Right atrium auricular region (tissue), 2 donors: ENCODE measurements around the gene ARMC9. TPM values are rescaled to one million over a fixed set of nuclear protein-coding genes. Genes with fewer than 3 reads are reported as not detected.

Experiments used
- DNase-seq: peaks from one replicate; pipeline ENCODE4 v3.0.0-alpha.2; 2019; ENCODE audit warnings: low spot score
- H3K27ac ChIP-seq, 2 donors: fragments of 200-600 bp; sonication (generic); 1 replicate in 1 of 2; 2 replicates in 1 of 2; pipeline ENCODE4 v1.5.1; 2016 to 2019
- H3K27me3 ChIP-seq, 2 donors: fragments of 200-600 bp; sonication (generic); one replicate each; pipeline versions ENCODE4 v1.5.1 to v1.6.0; 2017 to 2019
- H3K36me3 ChIP-seq: fragments of 200-600 bp; sonication (generic); one replicate; pipeline ENCODE4 v1.5.1; 2016
- H3K4me1 ChIP-seq, 2 donors: fragments of 200-600 bp; sonication (generic); one replicate each; pipeline versions ENCODE4 v1.5.1 to v1.6.0; 2017 to 2019
- H3K4me3 ChIP-seq, 2 donors: fragments of 200-600 bp; sonication (generic); 1 replicate in 1 of 2; 2 replicates in 1 of 2; pipeline ENCODE4 v1.5.1; 2017 to 2019; ENCODE audit warnings: mild to moderate bottlenecking in 1 of 2, moderate library complexity in 1 of 2
- H3K9me3 ChIP-seq, 2 donors: fragments of 200-600 bp; sonication (generic); one replicate each; pipeline ENCODE4 v1.5.1; 2019
- total RNA-seq, 2 donors: library from RNA; depleted of rRNA; stranded (reverse); fragments of >200 nt; gene quantifications; one replicate each; pipeline ENCODE4 v1.1.0, GENCODE V29; 2016
- TF ChIP-seq, protein P1 (sequence below), 2 donors: fragments of 200-600 bp; sonication (generic); IDR thresholded peaks; one replicate each; pipeline ENCODE4 v1.5.1; 2019; ENCODE audit warnings: antibody characterized with exemption in 2 of 2

Gene ARMC9
- total RNA-seq, 2 donors from 2014 or later: 2.0 to 2.9 TPM

DNA sequence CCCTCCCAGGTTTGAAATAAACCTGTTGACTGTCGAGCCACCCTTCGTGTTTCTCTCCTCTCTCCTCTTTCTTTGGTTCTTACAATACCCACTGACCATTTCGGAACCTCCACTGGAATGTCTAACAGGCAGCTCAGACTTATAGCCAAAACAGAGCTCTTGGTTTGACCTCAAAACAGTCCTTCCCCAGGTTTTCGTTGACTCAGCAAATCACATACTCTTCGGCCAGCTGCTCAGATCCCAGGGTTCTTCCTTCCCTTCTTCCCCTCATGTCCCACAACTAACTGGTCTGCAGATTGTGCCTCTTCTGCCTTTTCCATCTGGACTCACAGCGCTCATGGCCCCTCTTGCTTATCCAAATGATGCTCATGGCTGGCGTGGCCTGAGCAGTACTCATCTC, 4.7 kb downstream of the ARMC9 start:
- Histone ChIP-seq H3K36me3 (no peaks in the 10 kb centered on the region), H3K27ac (no peak overlapping the region), H3K4me3 (no peak overlapping the region), H3K27me3 (no peaks in the 10 kb centered on the region), H3K9me3 (no peaks in the 10 kb centered on the region), H3K4me1 (peaks cover 0 to 11% of the 10 kb centered on the region in 2 donors)
- DNase-seq: no peak
- TF ChIP-seq, protein P1, sequence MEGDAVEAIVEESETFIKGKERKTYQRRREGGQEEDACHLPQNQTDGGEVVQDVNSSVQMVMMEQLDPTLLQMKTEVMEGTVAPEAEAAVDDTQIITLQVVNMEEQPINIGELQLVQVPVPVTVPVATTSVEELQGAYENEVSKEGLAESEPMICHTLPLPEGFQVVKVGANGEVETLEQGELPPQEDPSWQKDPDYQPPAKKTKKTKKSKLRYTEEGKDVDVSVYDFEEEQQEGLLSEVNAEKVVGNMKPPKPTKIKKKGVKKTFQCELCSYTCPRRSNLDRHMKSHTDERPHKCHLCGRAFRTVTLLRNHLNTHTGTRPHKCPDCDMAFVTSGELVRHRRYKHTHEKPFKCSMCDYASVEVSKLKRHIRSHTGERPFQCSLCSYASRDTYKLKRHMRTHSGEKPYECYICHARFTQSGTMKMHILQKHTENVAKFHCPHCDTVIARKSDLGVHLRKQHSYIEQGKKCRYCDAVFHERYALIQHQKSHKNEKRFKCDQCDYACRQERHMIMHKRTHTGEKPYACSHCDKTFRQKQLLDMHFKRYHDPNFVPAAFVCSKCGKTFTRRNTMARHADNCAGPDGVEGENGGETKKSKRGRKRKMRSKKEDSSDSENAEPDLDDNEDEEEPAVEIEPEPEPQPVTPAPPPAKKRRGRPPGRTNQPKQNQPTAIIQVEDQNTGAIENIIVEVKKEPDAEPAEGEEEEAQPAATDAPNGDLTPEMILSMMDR (IDR thresholded peaks at IDR 0.05): no peak

DNA sequence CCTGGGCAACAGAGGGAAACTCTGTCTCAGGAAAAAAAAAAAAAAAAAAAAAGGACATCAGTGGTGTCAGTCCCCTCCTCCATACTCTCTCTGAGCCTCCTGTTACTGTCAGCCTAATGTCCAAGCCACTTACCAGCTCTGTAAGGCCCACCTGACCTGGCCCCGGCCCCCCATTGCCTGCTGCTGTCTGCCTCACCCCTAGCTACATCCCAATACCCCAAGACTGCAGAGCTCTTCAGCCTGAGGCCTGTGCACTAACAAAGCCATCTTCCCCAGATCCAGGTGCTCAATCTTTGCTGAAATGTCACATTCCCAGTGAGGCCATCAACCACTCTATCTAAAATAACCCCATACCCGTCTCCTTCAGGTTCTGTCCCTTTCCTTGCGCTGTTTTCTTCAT, 5.7 kb downstream of the ARMC9 start:
- Histone ChIP-seq H3K27ac (no peak overlapping the region), H3K27me3 (no peaks in the 10 kb centered on the region), H3K4me3 (no peak overlapping the region), H3K4me1 (peaks cover 0 to 6% of the 10 kb centered on the region in 2 donors), H3K36me3 (no peaks in the 10 kb centered on the region), H3K9me3 (no peaks in the 10 kb centered on the region)
- DNase-seq: no peak
- TF ChIP-seq, protein P1 (IDR thresholded peaks at IDR 0.05): no peak

DNA sequence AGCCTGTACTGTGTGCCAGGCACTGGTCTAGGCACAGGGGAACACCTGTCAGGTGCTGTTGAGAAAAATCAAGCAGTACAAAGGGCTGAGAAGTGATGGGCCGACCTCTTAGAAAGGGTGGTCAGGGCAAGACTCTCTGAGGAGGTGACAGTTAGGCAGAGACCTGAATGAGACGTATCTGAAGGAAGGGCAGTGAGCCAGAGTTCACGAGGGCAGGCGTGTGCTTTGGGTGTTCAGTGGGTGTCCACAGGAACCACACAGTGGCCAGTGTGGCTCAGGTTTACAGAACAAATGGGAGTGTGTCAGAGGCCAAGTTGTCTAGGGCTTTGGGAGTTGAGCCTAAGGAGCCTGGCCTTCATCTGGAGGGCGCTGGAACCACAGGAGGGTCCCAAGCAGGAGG, 6.2 kb downstream of the ARMC9 start:
- no peak for DNase-seq
- no peak overlapping the region for H3K27ac ChIP-seq
- TF ChIP-seq, protein P1 (IDR thresholded peaks at IDR 0.05): no peak
- H3K4me3 ChIP-seq: no peak overlapping the region
- H3K9me3 ChIP-seq: no peaks in the 10 kb centered on the region
- no peaks in the 10 kb centered on the region for H3K36me3 ChIP-seq
- peaks cover 0 to 2% of the 10 kb centered on the region in 2 donors for H3K4me1 ChIP-seq
- no peaks in the 10 kb centered on the region for H3K27me3 ChIP-seq

DNA sequence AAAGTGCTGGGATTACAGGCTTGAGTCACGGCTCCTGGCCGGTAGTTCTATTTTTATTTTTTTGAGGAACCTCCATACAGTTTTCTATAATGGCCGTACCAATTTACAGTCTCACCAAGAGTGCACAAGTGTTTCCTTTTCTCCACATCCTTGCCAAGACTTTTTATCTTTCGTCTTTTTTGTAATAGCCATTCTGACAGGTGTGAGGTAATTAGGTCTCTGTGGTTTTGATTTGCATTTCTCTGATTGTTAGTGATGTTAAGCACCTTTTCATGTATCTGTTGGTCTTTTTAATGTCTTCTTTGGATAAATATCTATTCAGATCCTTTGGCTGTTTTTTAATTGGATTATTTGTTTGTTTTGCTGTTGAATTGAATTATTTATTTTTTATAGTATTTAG, 9.3 kb downstream of the ARMC9 start:
- no peaks in the 10 kb centered on the region for H3K4me1 ChIP-seq

DNA sequence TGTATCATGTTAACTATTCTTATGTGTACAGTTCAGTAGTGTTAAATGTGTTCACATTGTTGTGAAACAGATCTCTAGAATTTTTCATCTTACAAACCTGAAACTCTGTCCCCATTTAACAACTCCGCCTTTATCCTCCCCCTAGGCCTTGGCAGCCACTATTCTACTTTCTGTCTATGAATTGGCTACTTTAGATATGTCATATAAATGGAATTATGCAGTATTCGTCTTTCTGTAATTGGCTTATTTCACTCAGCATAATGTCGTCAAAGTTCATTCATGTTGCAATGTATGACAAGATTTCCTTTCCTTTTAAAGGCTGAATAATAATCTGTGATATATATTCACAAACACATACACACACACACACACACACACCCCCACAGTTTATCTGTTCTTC, 12.4 kb downstream of the ARMC9 start:
- no peak overlapping the region for H3K27ac ChIP-seq
- DNase-seq: no peak
- TF ChIP-seq, protein P1 (IDR thresholded peaks at IDR 0.05): no peak
- H3K4me1 ChIP-seq: no peaks in the 10 kb centered on the region
- no peaks in the 10 kb centered on the region for H3K36me3 ChIP-seq
- no peak overlapping the region for H3K4me3 ChIP-seq
- H3K9me3 ChIP-seq: no peaks in the 10 kb centered on the region
- H3K27me3 ChIP-seq: no peaks in the 10 kb centered on the region

More for the DNA sequence above, 9.3 kb downstream of the ARMC9 start:
- no peaks in the 10 kb centered on the region for H3K27me3 ChIP-seq
- H3K9me3 ChIP-seq: no peaks in the 10 kb centered on the region
- DNase-seq: no peak
- TF ChIP-seq, protein P1 (IDR thresholded peaks at IDR 0.05): no peak
- no peak overlapping the region for H3K4me3 ChIP-seq
- no peak overlapping the region for H3K27ac ChIP-seq
- no peaks in the 10 kb centered on the region for H3K36me3 ChIP-seq

DNA sequence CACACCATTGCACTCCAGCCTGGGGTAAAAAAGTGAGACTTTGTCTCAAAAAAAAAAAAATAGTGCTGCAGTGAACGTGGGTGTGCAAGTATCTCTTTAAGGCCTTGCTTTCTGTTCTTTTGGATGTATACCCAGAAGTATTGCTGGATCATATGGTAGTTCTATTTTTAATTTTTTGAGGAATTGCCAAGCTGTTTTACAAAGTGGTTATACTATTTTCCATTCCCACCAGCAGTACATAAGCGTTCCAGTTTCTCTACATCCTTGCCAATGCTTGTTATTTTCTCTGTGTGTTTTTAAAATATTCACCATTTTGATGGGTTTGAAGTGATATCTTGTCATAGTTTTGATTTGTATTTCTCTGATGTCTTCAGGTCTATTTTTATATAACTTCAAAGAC, 13.1 kb downstream of the ARMC9 start:
- TF ChIP-seq, protein P1 (IDR thresholded peaks at IDR 0.05): no peak
- Histone ChIP-seq H3K9me3 (no peaks in the 10 kb centered on the region), H3K27ac (no peak overlapping the region), H3K4me1 (no peaks in the 10 kb centered on the region), H3K4me3 (no peak overlapping the region), H3K36me3 (no peaks in the 10 kb centered on the region), H3K27me3 (no peaks in the 10 kb centered on the region)
- DNase-seq: no peak
